Measurements from ENCODE around the gene ARIH2.

- TF ChIP-seq, protein P1, sequence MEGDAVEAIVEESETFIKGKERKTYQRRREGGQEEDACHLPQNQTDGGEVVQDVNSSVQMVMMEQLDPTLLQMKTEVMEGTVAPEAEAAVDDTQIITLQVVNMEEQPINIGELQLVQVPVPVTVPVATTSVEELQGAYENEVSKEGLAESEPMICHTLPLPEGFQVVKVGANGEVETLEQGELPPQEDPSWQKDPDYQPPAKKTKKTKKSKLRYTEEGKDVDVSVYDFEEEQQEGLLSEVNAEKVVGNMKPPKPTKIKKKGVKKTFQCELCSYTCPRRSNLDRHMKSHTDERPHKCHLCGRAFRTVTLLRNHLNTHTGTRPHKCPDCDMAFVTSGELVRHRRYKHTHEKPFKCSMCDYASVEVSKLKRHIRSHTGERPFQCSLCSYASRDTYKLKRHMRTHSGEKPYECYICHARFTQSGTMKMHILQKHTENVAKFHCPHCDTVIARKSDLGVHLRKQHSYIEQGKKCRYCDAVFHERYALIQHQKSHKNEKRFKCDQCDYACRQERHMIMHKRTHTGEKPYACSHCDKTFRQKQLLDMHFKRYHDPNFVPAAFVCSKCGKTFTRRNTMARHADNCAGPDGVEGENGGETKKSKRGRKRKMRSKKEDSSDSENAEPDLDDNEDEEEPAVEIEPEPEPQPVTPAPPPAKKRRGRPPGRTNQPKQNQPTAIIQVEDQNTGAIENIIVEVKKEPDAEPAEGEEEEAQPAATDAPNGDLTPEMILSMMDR (IDR thresholded peaks at IDR 0.05) = no peak
- no peak for TF ChIP-seq POLR2AphosphoS5 (IDR thresholded peaks at IDR 0.05)
These were observed 80.6 kb downstream of the ARIH2 start for GRCh38 chr3:48999085-48999858.
